ENCODE data around the gene NOCT.

DNA sequence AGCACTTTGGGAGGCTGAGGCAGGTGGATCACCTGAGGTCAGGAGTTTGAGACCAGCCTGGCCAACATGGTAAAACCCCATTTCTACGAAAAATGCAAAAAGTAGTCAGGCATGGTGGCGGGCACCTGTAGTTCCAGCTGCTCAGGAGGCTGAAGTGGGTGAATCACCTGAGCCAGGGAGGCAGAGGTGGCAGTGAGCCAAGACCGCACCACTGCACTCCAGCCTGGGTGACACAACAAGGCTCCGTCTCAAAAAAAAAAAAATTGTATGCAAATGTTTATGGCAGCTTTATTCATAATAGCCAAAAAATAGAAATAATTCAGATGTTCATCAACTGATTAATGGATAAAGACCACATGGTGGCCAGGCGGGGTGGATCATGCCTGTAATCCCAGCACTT is 9.8 kb upstream of the NOCT start:
- TF ChIP-seq POLR2A (IDR thresholded peaks at IDR 0.05): no peak
- TF ChIP-seq, protein P1, sequence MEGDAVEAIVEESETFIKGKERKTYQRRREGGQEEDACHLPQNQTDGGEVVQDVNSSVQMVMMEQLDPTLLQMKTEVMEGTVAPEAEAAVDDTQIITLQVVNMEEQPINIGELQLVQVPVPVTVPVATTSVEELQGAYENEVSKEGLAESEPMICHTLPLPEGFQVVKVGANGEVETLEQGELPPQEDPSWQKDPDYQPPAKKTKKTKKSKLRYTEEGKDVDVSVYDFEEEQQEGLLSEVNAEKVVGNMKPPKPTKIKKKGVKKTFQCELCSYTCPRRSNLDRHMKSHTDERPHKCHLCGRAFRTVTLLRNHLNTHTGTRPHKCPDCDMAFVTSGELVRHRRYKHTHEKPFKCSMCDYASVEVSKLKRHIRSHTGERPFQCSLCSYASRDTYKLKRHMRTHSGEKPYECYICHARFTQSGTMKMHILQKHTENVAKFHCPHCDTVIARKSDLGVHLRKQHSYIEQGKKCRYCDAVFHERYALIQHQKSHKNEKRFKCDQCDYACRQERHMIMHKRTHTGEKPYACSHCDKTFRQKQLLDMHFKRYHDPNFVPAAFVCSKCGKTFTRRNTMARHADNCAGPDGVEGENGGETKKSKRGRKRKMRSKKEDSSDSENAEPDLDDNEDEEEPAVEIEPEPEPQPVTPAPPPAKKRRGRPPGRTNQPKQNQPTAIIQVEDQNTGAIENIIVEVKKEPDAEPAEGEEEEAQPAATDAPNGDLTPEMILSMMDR (IDR thresholded peaks at IDR 0.05): no peak
- no peak for TF ChIP-seq POLR2AphosphoS5 (IDR thresholded peaks at IDR 0.05)
- no peak for TF ChIP-seq EP300 (IDR thresholded peaks at IDR 0.05)
